ENCODE measurements around the gene PTPRG.

GRCh38 chr3:62025913-62026312 is 464.5 kb downstream of the PTPRG start:
- TF ChIP-seq EZH2 (IDR thresholded peaks at IDR 0.05) (no peak), CTCF (IDR thresholded peaks at IDR 0.05 in 2 of 3, conservative IDR thresholded peaks at IDR 0.05 in 1 of 3; ENCODE audit: borderline replicate concordance in 1 of 3, insufficient read depth in 1 of 3, low read depth in 2 of 3, low read length in 2 of 3) (no peak), MAX (IDR thresholded peaks at IDR 0.05) (no peak), REST (IDR thresholded peaks at IDR 0.05; ENCODE audit: low read depth) (no peak), ZNF274 (IDR thresholded peaks at IDR 0.05; ENCODE audit: low read depth, low read length) (no peak), RAD21 (IDR thresholded peaks at IDR 0.05; ENCODE audit: low read depth) (no peak), FOSL1 (IDR thresholded peaks at IDR 0.05; ENCODE audit: low read depth) (no peak), ATF3 (IDR thresholded peaks at IDR 0.05) (no peak), POLR2A (IDR thresholded peaks at IDR 0.05; ENCODE audit: borderline replicate concordance, extremely low read depth, insufficient read depth, insufficient read length) (no peak), ZBTB33 (IDR thresholded peaks at IDR 0.05; ENCODE audit: extremely low read depth, insufficient replicate concordance, low read length) (no peak), ZFX (IDR thresholded peaks at IDR 0.05) (no peak), CEBPB (IDR thresholded peaks at IDR 0.05; ENCODE audit: low read depth) (no peak), EGR1 (IDR thresholded peaks at IDR 0.05; ENCODE audit: low read depth) (no peak)
